GM12872 (cell line): ENCODE data around the gene IRF1.

ENCODE experiments used
- CTCF ChIP-seq: IDR thresholded peaks from 3 replicates; pipeline ENCODE4 v1.5.1; 2011; ENCODE audit warnings: low read depth, mild to moderate bottlenecking, low read length, moderate library complexity; ENCODE audit not compliant: insufficient read depth

IRF1 gene

GRCh38 chr5:132487095-132487428 lies 3.5 kb downstream of the IRF1 start:
- TF ChIP-seq CTCF = no peak

GRCh38 chr5:132486318-132487094 lies 4.1 kb downstream of the IRF1 start:
- TF ChIP-seq CTCF = no peak

GRCh38 chr5:132485641-132486317 lies 4.8 kb downstream of the IRF1 start:
- TF ChIP-seq CTCF = no peak

- TF ChIP-seq CTCF = no peak
Measured at GRCh38 chr5:132484391-132484725, 6.2 kb downstream of the IRF1 start.

GRCh38 chr5:132483661-132484390 lies 6.7 kb downstream of the IRF1 start:
- no peak for TF ChIP-seq CTCF

GRCh38 chr5:132483101-132483500 lies 7.5 kb downstream of the IRF1 start:
- no peak for TF ChIP-seq CTCF

GRCh38 chr5:132481596-132482211 lies 8.9 kb downstream of the IRF1 start:
- no peak for TF ChIP-seq CTCF
